Measurements from ENCODE around the gene IFITM5. TPM values are rescaled to one million over a fixed set of nuclear protein-coding genes. Genes with fewer than 3 reads are reported as not detected.

The IFITM5 gene
- total and polyA plus RNA-seq, 2 of the 8 experiments (the other 6 are each of a cell fraction or from before 2014, with no cell fraction given): not detected

GRCh38 chr11:337711-338110, 38.4 kb upstream of the IFITM5 start:
- H2AFZ ChIP-seq (ENCODE audit: low read length): no peak overlapping the region
- TF ChIP-seq POLR2A (IDR thresholded peaks at IDR 0.05; ENCODE audit: control extremely low read depth in 1 of 2, low read depth in 2 of 2, low read length in 2 of 2): no peak
- TF ChIP-seq SIN3A (conservative IDR thresholded peaks at IDR 0.05 in 1 of 2, IDR thresholded peaks at IDR 0.05 in 1 of 2; ENCODE audit: low read depth in 1 of 2, low read length in 2 of 2): no peak
- TF ChIP-seq TBP (IDR thresholded peaks at IDR 0.05; ENCODE audit: low read depth, low read length): no peak
- FAIRE-seq (no peak), DNase-seq (ENCODE audit: low read depth in 1 of 2, low spot score in 2 of 2) (no peak)
- H3K4me2 ChIP-seq (ENCODE audit: insufficient read depth in 1 of 2, low read depth in 2 of 2, low read length in 2 of 2): no peak overlapping the region
- H3K14ac ChIP-seq (ENCODE audit: insufficient read length): no peak overlapping the region
- no peak overlapping the region for H2AK5ac ChIP-seq (ENCODE audit: low read depth, low read length)
- no peaks in the 10 kb centered on the region for H3K79me2 ChIP-seq (ENCODE audit: control insufficient read depth in 1 of 2, insufficient read depth in 2 of 2, low read length in 2 of 2)
- H3K27ac ChIP-seq (ENCODE audit: low read depth, low read length): no peak overlapping the region
- no peaks in the 10 kb centered on the region for H3K27me3 ChIP-seq (replicated peaks in 1 of 4; ENCODE audit: control insufficient read depth in 3 of 4, extremely low read depth in 1 of 4, insufficient read depth in 3 of 4, low read length in 3 of 4)
- H3K23me2 ChIP-seq (ENCODE audit: low read depth, low read length): no peaks in the 10 kb centered on the region
- H2BK15ac ChIP-seq (ENCODE audit: low read length): no peak overlapping the region
- no peak overlapping the region for H4K8ac ChIP-seq (ENCODE audit: extremely low read depth, insufficient read depth, low read length)
- H2BK120ac ChIP-seq (replicated peaks; ENCODE audit: low read depth, low read length): no peak overlapping the region
- no peak overlapping the region for H3K4me3 ChIP-seq (ENCODE audit: extremely low read depth in 1 of 4, insufficient read depth in 2 of 4, low read depth in 3 of 4, low read length in 4 of 4)
- H3K36me3 ChIP-seq (ENCODE audit: control insufficient read depth in 2 of 4, insufficient read depth in 4 of 4, low read length in 3 of 4): no peaks in the 10 kb centered on the region
- H3K56ac ChIP-seq (replicated peaks; ENCODE audit: insufficient read length, low read depth, low read length): no peak overlapping the region
- 89% methylated on average over 6 of the region's 6 CpGs; no CpG with 5 or more reads in 1 of the 2 experiments for WGBS, 2 experiments (ENCODE audit: extremely low coverage in 1 of 2, insufficient coverage in 1 of 2, insufficient read length in 1 of 2, insufficient replicate concordance in 2 of 2, low coverage in 1 of 2, low lambda C conversion rate in 2 of 2, missing lambda C conversion rate in 1 of 2)
- no peak overlapping the region for H3K4ac ChIP-seq (replicated peaks; ENCODE audit: insufficient read length, low read depth, low read length)
- H2BK5ac ChIP-seq (ENCODE audit: low read depth, low read length): no peak overlapping the region
- no peak overlapping the region for H3K9ac ChIP-seq (replicated peaks in 1 of 4; ENCODE audit: extremely low read depth in 1 of 4, low read depth in 3 of 4, low read length in 3 of 4)
- H2BK12ac ChIP-seq (ENCODE audit: low read depth, low read length): peak overlapping the region; percentile 44; the same call in 1 of the 2 replicates
- peaks cover 7 to 35% (median 29%) of the 10 kb centered on the region in 4 experiments for H3K4me1 ChIP-seq (replicated peaks in 1 of 4; ENCODE audit: control insufficient read depth in 3 of 4, insufficient read depth in 4 of 4, low read length in 3 of 4)
- CTCF ChIA-PET (ENCODE audit: partially characterized antibody): interaction anchor here (0.8 to 5.6 kb wide), 4 partner anchors 9 to 33 kb away, joined by 3 to 22 read pairs (median 3); no protein-coding TSS in a partner anchor
- no peak overlapping the region for H3K18ac ChIP-seq (ENCODE audit: extremely low read depth, low read length)
- peaks cover 5 to 6% of the 10 kb centered on the region in 2 experiments; a peak in 3 of 4 replicates for H3K9me3 ChIP-seq (ENCODE audit: insufficient read depth in 2 of 2, low read depth in 1 of 2, low read length in 1 of 2)
- POLR2A ChIA-PET (ENCODE audit: partially characterized antibody): no interaction called here
- no peak overlapping the region for H3K23ac ChIP-seq (ENCODE audit: insufficient read length)
- 0 out of 2 replicates have a peak overlapping the region, but pooled peaks have one; percentile 66 for H2BK20ac ChIP-seq (ENCODE audit: low read length)
- H4K5ac ChIP-seq (ENCODE audit: insufficient read length, low read depth, low read length): no peak overlapping the region
- peak overlapping the region; percentile 38 for H4K91ac ChIP-seq (replicated peaks; ENCODE audit: insufficient read length, low read length)
- no peaks in the 10 kb centered on the region for H4K20me1 ChIP-seq (replicated peaks in 1 of 2; ENCODE audit: control insufficient read depth in 1 of 2, insufficient read depth in 2 of 2, low read length in 2 of 2)
- H3K79me1 ChIP-seq (ENCODE audit: low read depth, low read length): no peaks in the 10 kb centered on the region
